Measurements from ENCODE around the gene LMF1. TPM values are rescaled to one million over a fixed set of nuclear protein-coding genes. Genes with fewer than 3 reads are reported as not detected.

The LMF1 gene
- total RNA-seq, 1 experiment from 2014 or later: 12.8 TPM

DNA sequence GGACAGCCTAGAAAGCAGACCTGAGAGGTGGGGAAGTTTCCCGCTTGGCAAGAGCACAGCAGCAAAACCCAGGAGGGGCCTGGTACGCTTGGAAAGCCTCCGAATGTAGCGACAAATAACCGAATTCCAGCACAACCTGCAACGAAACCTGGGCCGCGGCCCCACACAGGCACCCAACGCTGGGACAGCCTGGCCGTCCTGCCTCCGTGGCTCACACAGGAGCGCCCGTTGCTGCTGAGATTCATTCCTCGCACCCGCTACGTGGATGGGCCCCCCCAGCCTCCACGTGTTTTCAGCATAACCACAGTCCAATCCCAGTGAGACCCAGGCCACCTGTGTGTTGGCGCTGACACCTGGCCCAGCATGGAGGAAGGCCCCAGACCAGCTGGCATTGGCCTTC lies 42.9 kb downstream of the LMF1 start:
- ATAC-seq: no peak
- TF ChIP-seq ZFX (IDR thresholded peaks at IDR 0.05) (no peak), TCF7L2 (IDR thresholded peaks at IDR 0.05; ENCODE audit: borderline replicate concordance, extremely low read depth, insufficient read depth, insufficient read length) (no peak), EGR1 (IDR thresholded peaks at IDR 0.05; ENCODE audit: low read depth) (no peak), ZNF274 (IDR thresholded peaks at IDR 0.05; ENCODE audit: low read depth, low read length) (no peak), POLR2AphosphoS5 (IDR thresholded peaks at IDR 0.05; ENCODE audit: low read depth, low read length) (no peak), ELF1 (IDR thresholded peaks at IDR 0.05; ENCODE audit: borderline replicate concordance, low read depth) (no peak), ZBTB33 (IDR thresholded peaks at IDR 0.05; ENCODE audit: extremely low read depth, insufficient replicate concordance, low read length) (no peak), MAX (IDR thresholded peaks at IDR 0.05) (no peak), CBX3 (IDR thresholded peaks at IDR 0.05; ENCODE audit: low read depth) (no peak)
- DNase-seq (ENCODE audit: low read depth, low spot score): no peak
- Histone ChIP-seq H3K27me3 (ENCODE audit: insufficient read depth, low read length) (no peaks in the 10 kb centered on the region), H4K20me1 (ENCODE audit: insufficient read depth) (no peaks in the 10 kb centered on the region), H3K9ac (ENCODE audit: low read length) (no peak overlapping the region), H3K9me3 (ENCODE audit: control insufficient read depth in 1 of 2, insufficient read depth in 1 of 2, low read depth in 1 of 2, low read length in 2 of 2) (peaks cover 0 to 6% of the 10 kb centered on the region in 2 experiments; a peak in 1 of 4 replicates), H2AFZ (ENCODE audit: low read depth, low read length, poor library complexity, severe bottlenecking) (no peak overlapping the region), H3K27ac (ENCODE audit: low read depth, low read length) (no peak overlapping the region), H3K4me1 (ENCODE audit: control insufficient read depth in 1 of 2, insufficient read depth in 2 of 2, low read length in 2 of 2) (no peaks in the 10 kb centered on the region), H3K9me2 (ENCODE audit: insufficient read depth) (no peaks in the 10 kb centered on the region), H3K36me3 (ENCODE audit: control insufficient read depth in 1 of 2, insufficient read depth in 2 of 2, low read length in 2 of 2) (no peaks in the 10 kb centered on the region), H3K4me2 (ENCODE audit: low read length) (no peak overlapping the region), H3K79me2 (ENCODE audit: insufficient read depth, low read length) (no peaks in the 10 kb centered on the region), H3K4me3 (replicated peaks in 1 of 2; ENCODE audit: low read depth in 1 of 2, low read length in 2 of 2) (no peak overlapping the region)
- POLR2A ChIA-PET: no interaction called here
- intact Hi-C loops (cut with micrococcal nuclease): no loop called here
- RAD21 ChIA-PET (ENCODE audit: low non-redundant PET in 1 of 2, low total read pairs in 2 of 2, uncharacterized antibody in 2 of 2, unreplicated experiment in 2 of 2): no interaction called here
- CTCF ChIA-PET: no interaction called here
- no TSS peak for BruUV-seq (replicated peaks)

Data from HCT116 (cell line).